Activated T-helper 1 cell treated with anti-CD3 and anti-CD28 coated beads, Interleukin-2, amount 50 U/mL, for 16 hours (primary cell): ENCODE measurements around the gene INCENP.

ENCODE experiments used
- DNase-seq, 2 donors: peaks; one replicate each; pipeline ENCODE4 v3.0.0-alpha.2; 2020; ENCODE audit warnings: low read depth in 1 of 2, low spot score in 1 of 2

The INCENP gene

GRCh38 chr11:62140304-62141110, 16.7 kb downstream of the INCENP start:
- DNase-seq: no peak

GRCh38 chr11:62141111-62142042, 17.6 kb downstream of the INCENP start:
- no peak for DNase-seq

GRCh38 chr11:62142043-62142375, 18.2 kb downstream of the INCENP start:
- no peak for DNase-seq

GRCh38 chr11:62142921-62143320, 19.1 kb downstream of the INCENP start:
- DNase-seq: no peak

- DNase-seq: no peak
Observed at GRCh38 chr11:62143727-62144126, 19.9 kb downstream of the INCENP start.

- no peak for DNase-seq
Observed at GRCh38 chr11:62144641-62145255, 20.9 kb downstream of the INCENP start.

- DNase-seq: no peak
Observed at GRCh38 chr11:62145261-62145871, 21.6 kb downstream of the INCENP start.

- no peak for DNase-seq
Observed at GRCh38 chr11:62146476-62147200, 22.8 kb downstream of the INCENP start.

GRCh38 chr11:62147545-62147944, 23.7 kb downstream of the INCENP start:
- no peak for DNase-seq

GRCh38 chr11:62148271-62148980, 24.6 kb downstream of the INCENP start:
- no peak for DNase-seq

- DNase-seq: no peak
Observed at GRCh38 chr11:62149986-62150886, 26.4 kb downstream of the INCENP start.

- no peak for DNase-seq
Observed at GRCh38 chr11:62150887-62151736, 27.3 kb downstream of the INCENP start.

GRCh38 chr11:62151737-62152102, 27.9 kb downstream of the INCENP start:
- DNase-seq: no peak

- DNase-seq: no peak
Observed at GRCh38 chr11:62152245-62153086, 28.7 kb downstream of the INCENP start.

GRCh38 chr11:62153087-62153395, 29.2 kb downstream of the INCENP start:
- no peak for DNase-seq

GRCh38 chr11:62153617-62154016, 29.8 kb downstream of the INCENP start:
- no peak for DNase-seq

GRCh38 chr11:62157603-62158002, 33.8 kb downstream of the INCENP start:
- DNase-seq: no peak
